ENCODE data around the gene EGFR.

DNA sequence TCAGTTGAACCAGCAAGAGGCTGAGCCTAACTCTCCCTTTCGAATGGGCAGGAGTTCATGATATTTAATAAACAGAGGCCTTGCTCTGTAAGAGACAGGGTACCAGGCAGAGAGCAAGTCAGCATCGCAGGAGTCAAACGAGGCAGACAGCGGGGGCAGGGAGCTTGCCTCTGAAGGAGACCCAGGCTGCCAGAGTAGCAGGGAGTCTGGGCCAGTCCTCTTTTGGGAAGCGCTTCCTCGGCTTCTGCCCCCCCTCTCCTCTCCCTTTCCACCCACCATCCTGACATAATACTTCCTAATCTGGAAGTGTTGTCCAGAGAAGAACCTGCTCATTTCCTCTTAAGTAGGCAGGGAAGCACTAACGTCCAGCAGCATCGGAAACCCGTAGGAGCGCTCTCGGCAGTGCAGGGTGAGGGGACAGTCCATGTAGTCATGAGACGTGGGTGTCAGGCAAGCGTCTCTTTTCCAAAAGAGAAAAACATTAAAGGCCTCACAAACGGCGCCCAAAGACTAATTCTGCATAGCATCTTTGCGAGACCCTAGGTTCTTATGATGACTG is 171.1 kb downstream of the EGFR start:
- TF ChIP-seq SMC3 (IDR thresholded peaks at IDR 0.05; ENCODE audit: low read depth, low read length) = no peak
- TF ChIP-seq, protein P1, sequence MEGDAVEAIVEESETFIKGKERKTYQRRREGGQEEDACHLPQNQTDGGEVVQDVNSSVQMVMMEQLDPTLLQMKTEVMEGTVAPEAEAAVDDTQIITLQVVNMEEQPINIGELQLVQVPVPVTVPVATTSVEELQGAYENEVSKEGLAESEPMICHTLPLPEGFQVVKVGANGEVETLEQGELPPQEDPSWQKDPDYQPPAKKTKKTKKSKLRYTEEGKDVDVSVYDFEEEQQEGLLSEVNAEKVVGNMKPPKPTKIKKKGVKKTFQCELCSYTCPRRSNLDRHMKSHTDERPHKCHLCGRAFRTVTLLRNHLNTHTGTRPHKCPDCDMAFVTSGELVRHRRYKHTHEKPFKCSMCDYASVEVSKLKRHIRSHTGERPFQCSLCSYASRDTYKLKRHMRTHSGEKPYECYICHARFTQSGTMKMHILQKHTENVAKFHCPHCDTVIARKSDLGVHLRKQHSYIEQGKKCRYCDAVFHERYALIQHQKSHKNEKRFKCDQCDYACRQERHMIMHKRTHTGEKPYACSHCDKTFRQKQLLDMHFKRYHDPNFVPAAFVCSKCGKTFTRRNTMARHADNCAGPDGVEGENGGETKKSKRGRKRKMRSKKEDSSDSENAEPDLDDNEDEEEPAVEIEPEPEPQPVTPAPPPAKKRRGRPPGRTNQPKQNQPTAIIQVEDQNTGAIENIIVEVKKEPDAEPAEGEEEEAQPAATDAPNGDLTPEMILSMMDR (IDR thresholded peaks at IDR 0.05) = no peak
- no peak for TF ChIP-seq FOXJ3 (CRISPR knock-in tag; IDR thresholded peaks at IDR 0.05)
- TF ChIP-seq, protein P2, sequence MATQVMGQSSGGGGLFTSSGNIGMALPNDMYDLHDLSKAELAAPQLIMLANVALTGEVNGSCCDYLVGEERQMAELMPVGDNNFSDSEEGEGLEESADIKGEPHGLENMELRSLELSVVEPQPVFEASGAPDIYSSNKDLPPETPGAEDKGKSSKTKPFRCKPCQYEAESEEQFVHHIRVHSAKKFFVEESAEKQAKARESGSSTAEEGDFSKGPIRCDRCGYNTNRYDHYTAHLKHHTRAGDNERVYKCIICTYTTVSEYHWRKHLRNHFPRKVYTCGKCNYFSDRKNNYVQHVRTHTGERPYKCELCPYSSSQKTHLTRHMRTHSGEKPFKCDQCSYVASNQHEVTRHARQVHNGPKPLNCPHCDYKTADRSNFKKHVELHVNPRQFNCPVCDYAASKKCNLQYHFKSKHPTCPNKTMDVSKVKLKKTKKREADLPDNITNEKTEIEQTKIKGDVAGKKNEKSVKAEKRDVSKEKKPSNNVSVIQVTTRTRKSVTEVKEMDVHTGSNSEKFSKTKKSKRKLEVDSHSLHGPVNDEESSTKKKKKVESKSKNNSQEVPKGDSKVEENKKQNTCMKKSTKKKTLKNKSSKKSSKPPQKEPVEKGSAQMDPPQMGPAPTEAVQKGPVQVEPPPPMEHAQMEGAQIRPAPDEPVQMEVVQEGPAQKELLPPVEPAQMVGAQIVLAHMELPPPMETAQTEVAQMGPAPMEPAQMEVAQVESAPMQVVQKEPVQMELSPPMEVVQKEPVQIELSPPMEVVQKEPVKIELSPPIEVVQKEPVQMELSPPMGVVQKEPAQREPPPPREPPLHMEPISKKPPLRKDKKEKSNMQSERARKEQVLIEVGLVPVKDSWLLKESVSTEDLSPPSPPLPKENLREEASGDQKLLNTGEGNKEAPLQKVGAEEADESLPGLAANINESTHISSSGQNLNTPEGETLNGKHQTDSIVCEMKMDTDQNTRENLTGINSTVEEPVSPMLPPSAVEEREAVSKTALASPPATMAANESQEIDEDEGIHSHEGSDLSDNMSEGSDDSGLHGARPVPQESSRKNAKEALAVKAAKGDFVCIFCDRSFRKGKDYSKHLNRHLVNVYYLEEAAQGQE (IDR thresholded peaks at IDR 0.05; ENCODE audit: low read depth, low read length) = no peak
- TF ChIP-seq POLR2AphosphoS5 (IDR thresholded peaks at IDR 0.05; ENCODE audit: low read depth, low read length) = no peak
- TF ChIP-seq, protein P3, sequence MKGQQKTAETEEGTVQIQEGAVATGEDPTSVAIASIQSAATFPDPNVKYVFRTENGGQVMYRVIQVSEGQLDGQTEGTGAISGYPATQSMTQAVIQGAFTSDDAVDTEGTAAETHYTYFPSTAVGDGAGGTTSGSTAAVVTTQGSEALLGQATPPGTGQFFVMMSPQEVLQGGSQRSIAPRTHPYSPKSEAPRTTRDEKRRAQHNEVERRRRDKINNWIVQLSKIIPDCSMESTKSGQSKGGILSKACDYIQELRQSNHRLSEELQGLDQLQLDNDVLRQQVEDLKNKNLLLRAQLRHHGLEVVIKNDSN (IDR thresholded peaks at IDR 0.05; ENCODE audit: borderline replicate concordance, low read depth) = no peak
- no peak for TF ChIP-seq RAD21 (IDR thresholded peaks at IDR 0.05; ENCODE audit: low read length)
- no peak for TF ChIP-seq SIN3A (IDR thresholded peaks at IDR 0.05; ENCODE audit: borderline replicate concordance, low read depth, low read length)
- TF ChIP-seq TAF1 (IDR thresholded peaks at IDR 0.05; ENCODE audit: borderline replicate concordance, low read depth, low read length) = no peak
- TF ChIP-seq NRF1 (IDR thresholded peaks at IDR 0.05; ENCODE audit: low read depth, low read length) = no peak

Data from SK-N-SH (cell line).